Measurements from ENCODE around the gene LTB. TPM values are rescaled to one million over a fixed set of nuclear protein-coding genes. Genes with fewer than 3 reads are reported as not detected.

Gene LTB
- polyA plus RNA-seq, 3 donors = 12.6 to 25.5 (median 21.6) TPM

- H3K4me1 Mint-ChIP-seq = peaks cover 88% of the 10 kb centered on the region
- Histone ChIP-seq H3K27ac (ENCODE audit: low read depth in 1 of 2, low read length in 2 of 2) (peak overlapping the region in 1 of 2 donors; percentile 75), H2AFZ (ENCODE audit: insufficient read depth, low read depth, low read length, poor library complexity, severe bottlenecking) (peak overlapping the region; percentile 88), H3K4me1 (ENCODE audit: control insufficient read depth in 1 of 2, insufficient read depth in 2 of 2, low read length in 2 of 2) (peaks cover 81 to 94% of the 10 kb centered on the region in 2 donors), H3K79me2 (ENCODE audit: insufficient read depth, low read length) (peaks cover 73% of the 10 kb centered on the region), H3K4me2 (replicated peaks; ENCODE audit: extremely low read depth, low read length, poor library complexity, severe bottlenecking) (peak overlapping the region; percentile 98), H3K36me3 (replicated peaks in 1 of 2; ENCODE audit: control insufficient read depth in 1 of 2, insufficient read depth in 2 of 2, low read length in 2 of 2) (peaks cover 18 to 25% of the 10 kb centered on the region in 2 donors), H3K4me3 (replicated peaks in 1 of 3; ENCODE audit: low read depth in 2 of 3, low read length in 3 of 3) (peak overlapping the region; percentile 83 to 94 (median 84)), H3K9me3 (replicated peaks in 1 of 2; ENCODE audit: control insufficient read depth in 1 of 2, insufficient read depth in 1 of 2, low read length in 2 of 2) (no peaks in the 10 kb centered on the region), H3K9ac (ENCODE audit: insufficient read depth, low read length, poor library complexity, severe bottlenecking) (peak overlapping the region; percentile 71), H3K27me3 (ENCODE audit: control insufficient read depth in 2 of 2, insufficient read depth in 2 of 2, low read length in 2 of 2) (no peaks in the 10 kb centered on the region), H4K20me1 (ENCODE audit: insufficient read depth, low read length) (peaks cover 39% of the 10 kb centered on the region)
- H3K27me3 Mint-ChIP-seq (ENCODE audit: low read depth in 3 of 3) = peaks cover 0 to 1% (median 1%) of the 10 kb centered on the region in 3 donors
- no peak for TF ChIP-seq CTCF (IDR thresholded peaks at IDR 0.05)
- peaks cover 31 to 36% of the 10 kb centered on the region in 2 donors for H3K36me3 Mint-ChIP-seq
- 27% methylated on average over 11 of the region's 11 CpGs for WGBS (ENCODE audit: insufficient coverage)
- H3K4me3 Mint-ChIP-seq = peak overlapping the region; percentile 93 to 95
- peaks cover 0 to 3% (median 0%) of the 10 kb centered on the region in 7 donors for H3K9me3 Mint-ChIP-seq
- no peak for DNase-seq
- peak overlapping the region; percentile 78 to 93 (median 88) for H3K27ac Mint-ChIP-seq
- intact Hi-C loops (cut with micrococcal nuclease) = loop anchor here in 1 of 2 donors (2.0 kb wide), 1 partner anchor 16 kb away; no protein-coding TSS in a partner anchor
Observed at GRCh38 chr6:31580438-31580740, 1.8 kb downstream of the LTB start.

DNA sequence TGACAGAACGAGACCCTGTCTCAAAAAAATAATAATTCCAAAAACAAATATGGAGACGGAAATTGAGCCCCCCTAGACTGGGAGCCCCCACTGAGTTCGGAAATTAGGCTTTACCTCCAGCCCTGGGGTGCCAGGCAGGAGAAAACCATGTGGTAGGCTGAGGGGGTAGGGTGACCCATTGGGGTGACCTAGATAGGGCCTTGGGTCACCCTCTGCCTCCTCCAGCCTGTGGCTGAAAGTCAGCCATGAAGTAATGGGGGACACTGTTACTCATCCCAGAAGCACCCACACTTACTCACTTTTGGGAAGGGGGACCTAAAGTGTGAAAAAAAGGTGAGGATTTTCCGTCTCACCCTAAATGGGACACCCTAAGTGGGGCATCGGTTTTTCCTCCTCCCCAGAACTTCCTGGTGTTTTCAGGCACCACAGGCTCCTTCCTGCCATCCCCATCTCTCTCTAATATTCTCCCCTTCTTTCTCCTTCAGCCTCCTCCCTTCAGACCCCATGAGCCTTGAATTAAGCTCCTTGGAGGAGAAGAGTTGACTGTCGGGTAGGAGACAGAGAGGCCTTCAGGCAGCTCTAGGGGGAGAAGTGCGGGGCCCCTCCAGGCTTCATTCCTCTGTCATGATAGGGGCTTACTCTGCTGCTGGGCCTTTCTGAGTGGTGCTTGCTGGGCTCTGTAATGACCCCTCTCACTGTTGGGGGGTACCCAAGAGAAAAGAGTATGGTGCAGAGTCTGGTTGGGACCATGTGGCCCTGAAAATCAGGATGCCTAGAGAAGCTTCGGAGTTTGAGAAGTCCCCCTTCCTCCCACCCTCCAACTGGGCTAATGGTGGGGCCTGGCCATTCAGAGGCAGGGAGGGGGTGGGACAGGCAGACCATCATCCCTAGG is 2.4 kb downstream of the LTB start:
- Histone ChIP-seq H2AFZ (ENCODE audit: insufficient read depth, low read depth, low read length, poor library complexity, severe bottlenecking) (peak overlapping the region; percentile 88), H3K4me3 (replicated peaks in 1 of 3; ENCODE audit: low read depth in 2 of 3, low read length in 3 of 3) (peak overlapping the region in 2 of 3 experiments; percentile 84 to 94), H3K36me3 (replicated peaks in 1 of 2; ENCODE audit: control insufficient read depth in 1 of 2, insufficient read depth in 2 of 2, low read length in 2 of 2) (peaks cover 18 to 25% of the 10 kb centered on the region in 2 donors), H3K27ac (ENCODE audit: low read depth in 1 of 2, low read length in 2 of 2) (no peak overlapping the region), H3K4me2 (replicated peaks; ENCODE audit: extremely low read depth, low read length, poor library complexity, severe bottlenecking) (peak overlapping the region; percentile 98), H3K79me2 (ENCODE audit: insufficient read depth, low read length) (peaks cover 75% of the 10 kb centered on the region), H3K27me3 (ENCODE audit: control insufficient read depth in 2 of 2, insufficient read depth in 2 of 2, low read length in 2 of 2) (no peaks in the 10 kb centered on the region), H3K4me1 (ENCODE audit: control insufficient read depth in 1 of 2, insufficient read depth in 2 of 2, low read length in 2 of 2) (peaks cover 81 to 94% of the 10 kb centered on the region in 2 donors), H3K9ac (ENCODE audit: insufficient read depth, low read length, poor library complexity, severe bottlenecking) (peak overlapping the region; percentile 71), H4K20me1 (ENCODE audit: insufficient read depth, low read length) (peaks cover 39% of the 10 kb centered on the region), H3K9me3 (replicated peaks in 1 of 2; ENCODE audit: control insufficient read depth in 1 of 2, insufficient read depth in 1 of 2, low read length in 2 of 2) (no peaks in the 10 kb centered on the region)
- peak overlapping the region; percentile 93 to 95 for H3K4me3 Mint-ChIP-seq
- H3K9me3 Mint-ChIP-seq = peaks cover 0 to 3% (median 0%) of the 10 kb centered on the region in 7 donors
- H3K27ac Mint-ChIP-seq = peak overlapping the region in 6 of 7 donors; percentile 28 to 93 (median 82)
- peaks cover 88% of the 10 kb centered on the region for H3K4me1 Mint-ChIP-seq
- peaks cover 0 to 2% (median 1%) of the 10 kb centered on the region in 3 donors for H3K27me3 Mint-ChIP-seq (ENCODE audit: low read depth in 3 of 3)
- DNase-seq = peak in 1 of 3 donors; percentile 30
- no peak for TF ChIP-seq CTCF (IDR thresholded peaks at IDR 0.05)
- intact Hi-C loops (cut with micrococcal nuclease) = loop anchor here in 1 of 2 donors (2.0 kb wide), 1 partner anchor 17 kb away; no protein-coding TSS in a partner anchor
- peaks cover 31 to 36% of the 10 kb centered on the region in 2 donors for H3K36me3 Mint-ChIP-seq
- 100% methylated on average over 1 of the region's 8 CpGs for WGBS (ENCODE audit: insufficient coverage)

All from CD14-positive monocyte (primary cell).